ENCODE measurements around the gene ZNF511. TPM values are rescaled to one million over a fixed set of nuclear protein-coding genes. Genes with fewer than 3 reads are reported as not detected.
A peak's percentile ranks its signal among the peaks of the same experiment; 100 is the strongest.

The ZNF511 gene
- total and polyA plus RNA-seq, 2 of the 4 experiments (the other 2 are of a cell fraction) = 13.6 to 32.6 TPM

- in situ Hi-C loops (cut with MboI; ENCODE audit: low sequenced_read_pairs) = no loop called here
- Histone ChIP-seq H4K20me1 (ENCODE audit: insufficient read depth, low read length) (no peaks in the 10 kb centered on the region), H3K4me3 (ENCODE audit: insufficient read depth, low read depth, low read length) (peak overlapping the region; percentile 38), H2AK5ac (ENCODE audit: low read depth, low read length) (no peak overlapping the region), H2AK9ac (replicated peaks; ENCODE audit: low read depth, low read length, poor library complexity) (peak overlapping the region; percentile 72), H3K4me1 (ENCODE audit: control insufficient read depth, insufficient read depth, low read length) (peaks cover 3% of the 10 kb centered on the region; the same call in 1 of the 2 replicates), H2BK5ac (ENCODE audit: low read depth, low read length, poor library complexity, severe bottlenecking) (no peak overlapping the region), H3K4me2 (ENCODE audit: low read depth, low read length) (peak overlapping the region; percentile 65), H2BK120ac (ENCODE audit: low read depth, low read length) (no peak overlapping the region), H3K9me1 (ENCODE audit: insufficient read depth, low read length) (no peaks in the 10 kb centered on the region), H3K27ac (ENCODE audit: insufficient read depth, low read length) (no peak overlapping the region), H2BK20ac (ENCODE audit: low read depth, low read length) (no peak overlapping the region), H3K56ac (ENCODE audit: extremely low read depth, insufficient read depth, low read length) (no peak overlapping the region), H3K4ac (ENCODE audit: low read depth, low read length) (no peak overlapping the region), H3K14ac (replicated peaks; ENCODE audit: low read depth, low read length) (no peak overlapping the region), H2BK15ac (ENCODE audit: low read depth, low read length) (no peak overlapping the region), H3K36me3 (ENCODE audit: control insufficient read depth, insufficient read depth, low read length) (no peaks in the 10 kb centered on the region), H3K18ac (ENCODE audit: low read depth, low read length) (no peak overlapping the region; the same call in 1 of the 2 replicates), H3K9ac (ENCODE audit: low read depth, low read length) (no peak overlapping the region), H4K8ac (ENCODE audit: low read depth in 2 of 2, low read length in 2 of 2) (no peak overlapping the region), H3K79me1 (ENCODE audit: low read depth in 1 of 2, low read length in 2 of 2) (no peaks in the 10 kb centered on the region), H4K5ac (ENCODE audit: low read depth, low read length) (no peak overlapping the region), H2AFZ (replicated peaks; ENCODE audit: low read length, poor library complexity) (peak overlapping the region; percentile 86), H3K23ac (ENCODE audit: low read depth, low read length) (no peak overlapping the region), H3K9me3 (ENCODE audit: control insufficient read depth, insufficient read depth, low read length) (no peaks in the 10 kb centered on the region; the same call in 1 of the 2 replicates), H3K27me3 (ENCODE audit: control insufficient read depth, insufficient read depth, low read length) (peaks cover 50% of the 10 kb centered on the region), H4K91ac (ENCODE audit: insufficient read depth, low read depth, low read length) (no peak overlapping the region)
- BruUV-seq (replicated peaks) = no TSS peak
- DNase-seq = peak; percentile 61
- WGBS, 2 experiments (ENCODE audit: extremely low coverage in 2 of 2, insufficient read length in 1 of 2) = 5% methylated on average over 15 of the region's 75 CpGs; no CpG with 5 or more reads in 1 of the 2 experiments
- no peak for TF ChIP-seq MXI1 (IDR thresholded peaks at IDR 0.05; ENCODE audit: borderline replicate concordance, low read depth, low read length)
- TF ChIP-seq CEBPB (IDR thresholded peaks at IDR 0.05; ENCODE audit: low read depth, low read length) = no peak
- no peak for TF ChIP-seq NFE2L2 (IDR thresholded peaks at IDR 0.05; ENCODE audit: low read depth, low read length)
- no peak for TF ChIP-seq SMC3 (IDR thresholded peaks at IDR 0.05; ENCODE audit: low read depth, low read length)
- TF ChIP-seq CTCF (conservative IDR thresholded peaks at IDR 0.05; ENCODE audit: low read depth, low read length) = no peak
- TF ChIP-seq BHLHE40 (IDR thresholded peaks at IDR 0.05; ENCODE audit: low read depth, low read length) = no peak
- no peak for TF ChIP-seq FOS (IDR thresholded peaks at IDR 0.05; ENCODE audit: low read depth, low read length)
- TF ChIP-seq USF2 (IDR thresholded peaks at IDR 0.05; ENCODE audit: low read depth, low read length) = no peak
- TF ChIP-seq MAZ (IDR thresholded peaks at IDR 0.05; ENCODE audit: borderline replicate concordance, low read depth, low read length) = no peak
- TF ChIP-seq CHD1 (IDR thresholded peaks at IDR 0.05; ENCODE audit: low read depth, low read length) = no peak
- no peak for TF ChIP-seq RCOR1 (IDR thresholded peaks at IDR 0.05; ENCODE audit: insufficient replicate concordance, low read length)
- peak; percentile 55 for ATAC-seq (ENCODE audit: low read depth)
- intact Hi-C loops (cut with micrococcal nuclease) = no loop called here
- ChIA-PET POLR2A (ENCODE audit: unreplicated experiment) (no interaction called here), CTCF (no interaction called here)
- dilution Hi-C loops (cut with HindIII; ENCODE audit: low sequenced_read_pairs, unreplicated experiment) = no loop called here
These were observed 26.8 kb downstream of the ZNF511 start for GRCh38 chr10:133335246-133336117.
